GM21717 (cell line): ENCODE measurements around the gene DMD.
A peak's percentile ranks its signal among the peaks of the same experiment; 100 is the strongest.

ENCODE experiments used
- ATAC-seq: cut with Tn5 transposase; IDR thresholded peaks from one replicate; pipeline ENCODE4 v1.9.1; 2021; ENCODE audit warnings: mild to moderate bottlenecking, moderate library complexity; ENCODE audit not compliant: unreplicated experiment

The DMD gene

GRCh38 chrX:31215277-31215815, 1996.0 kb downstream of the DMD start:
- no peak for ATAC-seq

DNA sequence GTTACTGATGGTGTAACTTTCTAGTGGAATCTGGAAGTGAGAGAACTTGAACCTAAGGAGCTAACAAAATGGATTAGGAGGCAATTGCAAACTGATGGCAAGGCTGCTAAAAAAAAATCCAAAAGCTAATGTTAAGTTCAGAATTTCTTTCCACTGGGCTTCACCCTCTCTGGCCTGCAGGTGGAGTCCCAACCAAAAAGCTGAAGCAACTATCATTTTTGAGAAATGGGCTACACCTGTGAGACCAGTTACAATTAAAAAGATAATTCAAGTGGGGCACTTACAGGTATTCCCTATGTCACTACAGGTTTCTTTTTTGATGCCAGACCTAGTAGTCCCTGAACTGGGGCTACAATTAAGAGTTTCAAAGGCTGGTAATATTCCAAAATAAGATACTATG, 1997.4 kb downstream of the DMD start:
- peak; percentile 47 for ATAC-seq

DNA sequence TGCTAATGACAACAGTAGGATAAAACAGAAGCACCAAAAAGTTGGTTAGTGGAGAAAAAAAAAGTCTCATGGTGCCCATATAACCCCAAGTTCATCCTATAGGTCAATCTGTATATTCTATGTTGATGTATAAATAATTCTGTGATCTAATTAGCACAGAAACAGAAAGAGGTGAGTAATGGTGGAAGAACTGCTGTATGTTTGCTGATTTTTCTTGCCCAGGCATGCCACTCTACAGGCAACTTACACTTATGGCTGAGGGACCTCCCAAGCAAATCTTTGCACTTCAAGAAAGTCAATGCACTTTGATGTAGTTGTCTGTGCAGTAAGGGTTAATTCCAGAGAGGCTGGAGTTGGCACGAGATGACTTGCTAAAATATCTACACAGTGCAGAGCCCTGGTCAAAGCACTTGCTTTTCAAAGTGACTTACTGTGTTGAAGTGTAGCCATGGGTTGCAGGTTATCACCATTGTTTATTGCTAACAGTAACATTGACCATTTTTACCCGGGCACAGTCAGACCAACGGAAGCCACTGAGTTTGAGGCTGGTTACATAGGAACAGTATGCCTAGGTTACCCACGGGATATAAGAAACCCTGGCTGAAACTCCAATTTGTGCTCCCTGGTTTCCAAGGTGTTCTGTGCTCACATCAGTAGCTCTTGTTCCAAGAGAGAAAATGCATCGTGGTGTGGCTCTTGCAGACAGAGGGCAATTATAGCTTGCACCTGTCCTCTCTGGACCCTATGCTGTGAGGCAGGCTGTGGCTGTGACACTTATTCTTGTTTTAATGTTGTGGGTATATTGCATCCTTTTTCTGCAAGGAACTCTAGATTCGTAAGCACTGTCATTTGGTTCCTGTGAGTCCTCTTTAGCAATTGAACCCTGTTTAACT, 1998.2 kb downstream of the DMD start:
- ATAC-seq = no peak

DNA sequence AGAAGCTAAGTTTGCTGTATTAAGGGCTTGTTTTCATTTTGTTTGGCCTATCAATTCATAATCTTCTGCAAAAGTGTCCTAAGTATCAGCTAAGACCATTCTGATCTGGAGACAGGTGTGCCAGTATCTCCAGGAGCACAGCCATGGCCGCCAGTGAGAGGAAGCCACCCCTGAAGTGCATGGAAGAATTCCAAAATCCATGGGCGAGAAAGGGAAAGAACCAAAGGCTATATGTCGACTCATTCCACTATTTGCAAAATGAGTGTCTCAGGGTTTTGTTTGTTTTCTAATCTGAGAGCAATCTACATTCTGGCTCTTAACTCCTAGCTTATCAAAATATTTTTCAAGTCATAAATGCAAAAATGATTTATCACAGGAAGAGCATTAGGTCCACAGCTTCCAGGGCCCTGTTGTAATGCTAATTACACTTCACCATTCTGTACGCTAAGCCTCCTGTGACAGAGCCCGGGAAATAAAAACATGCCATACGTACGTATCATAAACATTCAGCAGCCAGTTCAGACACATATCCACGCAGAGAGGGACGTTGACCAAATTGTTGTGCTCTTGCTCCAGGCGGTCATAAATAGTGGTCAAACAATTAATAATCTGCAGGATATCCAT, 2002.2 kb downstream of the DMD start:
- no peak for ATAC-seq

GRCh38 chrX:31201503-31201902, 2009.8 kb downstream of the DMD start:
- ATAC-seq = no peak

DNA sequence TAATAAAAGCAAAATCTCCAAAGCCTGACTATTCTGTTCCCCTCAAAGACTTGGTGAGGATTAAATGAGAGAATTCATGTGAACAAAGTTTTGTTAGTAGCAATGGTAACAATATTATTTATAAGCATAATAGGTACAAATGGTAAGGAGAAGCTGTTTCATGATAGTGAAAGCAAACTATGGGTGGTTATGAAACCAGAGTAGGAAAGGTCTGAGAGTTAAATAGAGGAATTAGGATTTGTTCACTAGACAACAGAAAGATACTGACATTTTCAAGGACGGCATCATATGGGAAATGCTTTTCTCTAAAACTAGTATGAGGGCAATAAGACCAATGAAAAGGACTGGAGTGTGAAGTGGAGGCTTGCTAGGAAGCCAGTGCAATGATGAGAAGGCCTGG, 2010.9 kb downstream of the DMD start:
- no peak for ATAC-seq

- no peak for ATAC-seq
These were observed 2011.6 kb downstream of the DMD start for GRCh38 chrX:31199840-31200114.

GRCh38 chrX:31199056-31199839, 2012.1 kb downstream of the DMD start:
- ATAC-seq = no peak

DNA sequence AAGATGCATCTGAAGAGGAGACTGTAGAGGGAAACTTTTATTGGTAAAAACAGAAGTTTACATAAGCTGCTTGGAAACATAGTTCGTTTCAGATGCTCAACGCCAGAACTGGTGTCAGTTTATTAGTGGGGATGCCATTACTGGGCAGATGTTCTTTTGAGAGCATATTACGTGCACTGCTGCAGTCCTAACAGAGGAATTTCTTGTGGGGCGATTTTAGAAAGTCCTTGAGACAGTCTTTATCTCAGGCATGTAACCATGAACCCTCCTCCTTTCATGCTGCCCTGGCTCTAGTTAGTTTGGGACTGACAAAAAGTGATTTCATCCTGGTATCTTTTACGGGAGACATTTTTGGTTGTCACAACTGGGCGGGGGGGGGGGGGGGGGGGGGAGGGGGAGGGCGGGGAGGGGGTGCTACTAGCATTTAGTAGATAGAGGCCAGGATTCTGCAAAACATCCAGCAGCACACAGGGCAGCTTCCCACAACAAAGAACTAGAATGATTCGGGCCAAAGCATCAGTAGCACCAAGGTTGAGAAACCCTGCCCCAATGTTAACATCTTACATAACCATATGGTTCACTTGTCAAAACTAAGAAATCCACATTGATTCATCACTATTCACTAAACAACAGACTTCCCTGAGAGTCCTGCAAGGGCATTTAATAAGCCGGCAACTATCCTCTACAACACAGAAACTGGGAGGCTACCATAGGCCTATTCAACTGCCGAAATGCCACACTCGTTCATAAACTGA, 2021.0 kb downstream of the DMD start:
- ATAC-seq = no peak

GRCh38 chrX:31186693-31187338, 2024.5 kb downstream of the DMD start:
- no peak for ATAC-seq

DNA sequence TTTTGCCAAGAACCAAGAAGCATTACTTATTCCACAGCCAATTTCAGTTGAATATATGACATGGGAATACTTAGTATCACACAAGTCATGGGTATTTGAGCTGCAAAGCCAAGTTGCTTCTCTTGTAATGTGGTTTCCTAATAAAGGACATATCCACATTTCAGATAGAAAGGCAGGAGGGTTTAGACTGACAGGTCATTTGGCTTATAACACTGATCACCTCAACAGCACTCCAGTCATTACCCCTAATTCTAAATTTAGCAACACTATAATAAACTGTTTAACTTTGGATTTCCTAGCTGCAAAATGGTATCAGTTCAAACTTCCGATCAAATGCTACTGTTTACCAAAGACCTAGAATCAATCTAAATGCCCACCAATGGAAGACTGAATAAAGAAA, 2025.5 kb downstream of the DMD start:
- no peak for ATAC-seq

DNA sequence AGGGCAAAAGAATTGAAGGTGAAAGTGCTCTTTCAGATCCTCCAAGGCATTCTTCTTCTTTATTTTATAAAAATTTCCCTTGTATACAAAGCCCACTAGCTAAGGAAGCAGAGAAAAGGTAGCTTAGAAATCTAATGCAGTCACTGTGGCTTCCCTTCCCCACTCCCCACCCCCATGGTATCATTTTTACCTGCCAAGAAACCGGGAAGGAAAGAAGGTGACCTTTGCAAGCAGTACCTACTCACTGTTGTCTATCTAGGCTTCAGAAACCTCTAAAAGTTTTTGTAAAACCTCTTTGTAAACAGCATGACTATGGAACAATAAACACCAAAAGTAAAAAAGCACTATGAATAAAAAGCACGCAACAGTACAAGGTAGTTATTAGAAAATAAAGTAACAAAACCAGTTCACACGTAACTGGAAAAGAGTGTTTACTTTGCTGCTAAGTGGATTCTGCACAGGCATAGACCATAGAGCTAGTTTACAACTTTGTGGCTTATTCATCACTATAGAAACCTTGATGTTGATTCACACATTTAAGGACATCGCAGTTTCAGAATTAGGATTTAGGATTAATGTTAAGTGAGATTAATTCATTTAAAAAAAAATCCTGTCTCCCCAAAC, 2029.9 kb downstream of the DMD start:
- ATAC-seq = no peak

- no peak for ATAC-seq
These were observed 2032.1 kb downstream of the DMD start for GRCh38 chrX:31179203-31179602.

DNA sequence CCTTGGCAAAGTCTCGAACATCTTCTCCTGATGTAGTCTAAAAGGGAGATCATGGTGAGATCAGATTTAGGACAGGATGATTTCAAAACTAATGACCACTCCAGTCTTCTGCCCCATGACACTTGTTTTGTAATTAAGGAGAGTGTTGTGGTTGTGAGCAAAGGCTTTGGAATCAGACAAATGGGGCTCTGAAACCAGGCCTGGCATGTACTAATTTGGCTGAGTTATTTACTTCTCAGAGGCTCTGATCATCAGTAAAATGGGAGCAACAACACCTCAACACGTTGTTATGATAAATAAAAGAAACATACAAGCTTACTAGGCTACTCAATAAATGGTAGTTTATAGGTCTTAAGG, 2032.6 kb downstream of the DMD start:
- no peak for ATAC-seq

GRCh38 chrX:31178064-31178768, 2033.1 kb downstream of the DMD start:
- ATAC-seq = peak; percentile 60

GRCh38 chrX:31170792-31171191, 2040.6 kb downstream of the DMD start:
- no peak for ATAC-seq

- ATAC-seq = peak; percentile 99
These were observed 2042.8 kb downstream of the DMD start for GRCh38 chrX:31168551-31168950.

DNA sequence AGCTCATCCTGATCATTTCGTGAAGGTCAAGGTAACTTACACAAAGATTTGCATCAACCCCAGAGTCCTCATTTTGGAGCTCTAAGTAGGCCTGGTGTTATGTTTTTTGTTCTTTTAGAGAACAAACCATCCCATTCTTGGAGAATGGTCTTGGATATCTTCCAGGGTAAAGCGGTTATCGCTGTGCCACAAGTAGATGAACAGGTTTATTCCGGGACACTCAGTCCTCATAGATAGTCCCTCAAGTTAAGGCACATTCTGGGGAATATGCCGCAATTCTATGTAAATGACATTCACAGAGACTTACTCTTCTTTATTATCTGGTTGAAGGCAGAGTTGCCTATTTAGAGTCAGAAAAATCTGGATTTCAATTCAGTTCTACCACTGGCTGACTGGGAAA, 2044.5 kb downstream of the DMD start:
- no peak for ATAC-seq

DNA sequence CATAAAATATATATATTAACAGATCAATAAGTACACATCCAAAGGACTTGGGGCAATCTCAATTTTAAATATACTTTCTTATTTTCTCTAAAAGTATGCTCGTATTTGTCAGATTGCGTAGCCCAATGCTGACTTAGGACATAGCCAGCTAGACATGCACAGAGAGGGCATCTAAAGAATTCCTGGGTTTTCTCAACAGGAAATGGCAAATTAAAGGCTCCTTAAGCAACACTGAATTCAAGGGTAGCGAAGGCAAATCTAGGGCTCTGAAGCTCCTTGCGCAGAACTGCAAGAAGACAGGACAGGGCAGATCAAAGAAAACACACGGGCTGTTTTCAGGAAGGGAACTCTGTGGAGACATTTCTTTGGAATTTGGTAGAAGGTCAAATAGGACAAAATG, 2044.9 kb downstream of the DMD start:
- no peak for ATAC-seq
